Neuron (in vitro differentiated cells): Measurements from ENCODE around the gene NOC3L.
A peak's percentile ranks its signal among the peaks of the same experiment; 100 is the strongest.

Experiments
- H2AFZ ChIP-seq: one replicate; pipeline ENCODE4 v1.6.1; 2013; ENCODE audit warnings: low read depth, mild to moderate bottlenecking, inconsistent platforms, low read length, moderate library complexity
- H3K27me3 ChIP-seq: one replicate; pipeline ENCODE4 v1.6.1; 2013; ENCODE audit warnings: low read length; ENCODE audit not compliant: insufficient read depth
- H3K36me3 ChIP-seq: one replicate; pipeline ENCODE4 v1.6.1; 2013; ENCODE audit warnings: low read length; ENCODE audit not compliant: insufficient read depth
- H3K4me1 ChIP-seq: one replicate; pipeline ENCODE4 v1.6.1; 2013; ENCODE audit warnings: low read length; ENCODE audit not compliant: insufficient read depth
- H3K4me3 ChIP-seq: 2 replicates; pipeline ENCODE4 v1.5.1; 2013; ENCODE audit warnings: mild to moderate bottlenecking, low read length, moderate library complexity
- H3K9me3 ChIP-seq: one replicate; pipeline ENCODE4 v1.6.1; 2013; ENCODE audit warnings: low read length

The NOC3L gene

GRCh38 chr10:94310369-94310768 lies 52.4 kb downstream of the NOC3L start:
- Histone ChIP-seq H3K4me1 (no peaks in the 10 kb centered on the region), H2AFZ (no peak overlapping the region), H3K4me3 (no peak overlapping the region), H3K9me3 (no peaks in the 10 kb centered on the region), H3K36me3 (peaks cover 2% of the 10 kb centered on the region), H3K27me3 (no peaks in the 10 kb centered on the region)

- Histone ChIP-seq H3K27me3 (no peaks in the 10 kb centered on the region), H2AFZ (no peak overlapping the region), H3K4me3 (no peak overlapping the region), H3K4me1 (no peaks in the 10 kb centered on the region), H3K36me3 (peaks cover 2% of the 10 kb centered on the region), H3K9me3 (no peaks in the 10 kb centered on the region)
Measured at GRCh38 chr10:94308866-94309265, 53.9 kb downstream of the NOC3L start.

DNA sequence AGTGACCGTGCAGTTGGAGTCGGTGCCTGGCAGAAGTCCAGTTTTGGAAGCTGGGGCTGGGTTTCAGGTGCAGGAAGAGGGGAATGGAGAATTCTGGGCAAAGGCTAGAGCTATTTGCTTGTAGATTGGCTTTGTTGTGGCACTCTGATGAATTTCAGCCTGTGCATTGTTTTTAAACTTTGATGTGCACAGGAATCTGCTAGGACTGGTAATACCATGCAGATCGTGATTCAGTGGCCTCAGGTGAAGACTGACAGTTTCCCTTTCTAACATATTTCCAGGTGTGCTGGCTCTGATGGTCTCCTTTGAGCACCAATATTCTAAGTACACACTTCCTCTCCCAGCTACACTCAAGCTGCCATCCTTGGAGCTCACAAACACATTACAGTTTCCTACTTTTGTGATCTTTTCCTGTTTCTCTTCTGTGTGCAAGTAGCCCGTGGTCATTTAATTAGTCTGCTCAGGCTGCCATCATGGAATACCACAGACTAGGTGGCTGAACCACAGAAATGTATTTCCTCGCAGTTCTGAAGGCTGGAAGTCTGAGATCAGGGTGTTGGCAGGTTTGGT lies 55.6 kb downstream of the NOC3L start:
- no peak overlapping the region for H3K4me3 ChIP-seq
- no peaks in the 10 kb centered on the region for H3K36me3 ChIP-seq
- no peaks in the 10 kb centered on the region for H3K4me1 ChIP-seq
- H2AFZ ChIP-seq, result no peak overlapping the region
- H3K27me3 ChIP-seq, result no peaks in the 10 kb centered on the region
- no peaks in the 10 kb centered on the region for H3K9me3 ChIP-seq

- no peaks in the 10 kb centered on the region for H3K9me3 ChIP-seq
- no peaks in the 10 kb centered on the region for H3K36me3 ChIP-seq
- H3K4me1 ChIP-seq, result no peaks in the 10 kb centered on the region
- no peak overlapping the region for H2AFZ ChIP-seq
- no peaks in the 10 kb centered on the region for H3K27me3 ChIP-seq
- no peak overlapping the region for H3K4me3 ChIP-seq
Measured at GRCh38 chr10:94303929-94304328, 58.8 kb downstream of the NOC3L start.

DNA sequence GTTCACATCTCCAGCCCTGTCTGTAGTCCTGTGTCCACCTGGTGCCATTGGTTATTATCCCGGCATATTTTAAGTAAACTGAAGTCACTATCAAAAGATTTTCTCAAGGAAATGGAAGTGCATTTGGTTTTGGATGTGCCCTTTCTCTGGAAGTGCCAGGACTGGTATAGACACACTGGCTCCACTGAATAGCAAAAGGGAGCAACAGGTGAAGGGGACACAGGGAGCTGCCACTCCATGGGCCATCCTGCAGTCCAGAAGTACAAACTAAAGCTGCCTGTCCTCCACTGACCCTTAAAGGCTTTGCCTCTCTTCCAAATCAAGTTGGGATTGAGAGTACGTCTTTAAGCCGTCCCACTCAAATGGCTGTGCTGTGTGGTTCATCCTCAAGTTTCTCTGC lies 62.7 kb downstream of the NOC3L start:
- Histone ChIP-seq H2AFZ (no peak overlapping the region), H3K36me3 (no peaks in the 10 kb centered on the region), H3K9me3 (no peaks in the 10 kb centered on the region), H3K4me1 (no peaks in the 10 kb centered on the region), H3K4me3 (no peak overlapping the region), H3K27me3 (no peaks in the 10 kb centered on the region)

DNA sequence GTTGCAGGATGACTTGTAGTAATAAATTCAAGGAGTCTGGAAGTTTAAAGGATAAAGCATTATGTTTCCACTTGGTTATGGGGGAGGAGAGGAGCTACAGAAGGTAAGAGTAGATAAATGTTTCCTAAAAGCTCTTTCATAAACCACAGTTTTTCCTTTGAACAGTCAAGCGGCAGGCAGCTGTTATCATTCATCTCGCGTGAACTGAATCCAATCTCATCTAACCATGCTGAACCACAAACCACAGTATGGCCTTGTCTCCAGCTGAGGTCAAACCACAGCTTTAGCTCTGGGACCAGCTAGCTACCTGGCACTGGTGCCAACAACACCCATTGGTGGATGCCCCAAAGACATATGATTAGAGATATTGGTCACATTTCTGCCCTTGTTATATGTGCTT lies 63.3 kb downstream of the NOC3L start:
- Histone ChIP-seq H3K9me3 (no peaks in the 10 kb centered on the region), H3K27me3 (no peaks in the 10 kb centered on the region), H3K4me3 (no peak overlapping the region), H3K36me3 (no peaks in the 10 kb centered on the region), H3K4me1 (no peaks in the 10 kb centered on the region), H2AFZ (no peak overlapping the region)

- H2AFZ ChIP-seq, result no peak overlapping the region
- no peaks in the 10 kb centered on the region for H3K36me3 ChIP-seq
Measured at GRCh38 chr10:94294168-94294567, 68.6 kb downstream of the NOC3L start.

GRCh38 chr10:94293354-94293753 lies 69.4 kb downstream of the NOC3L start:
- Histone ChIP-seq H3K4me3 (no peak overlapping the region), H3K9me3 (no peaks in the 10 kb centered on the region), H3K4me1 (peaks cover 7% of the 10 kb centered on the region), H2AFZ (no peak overlapping the region), H3K27me3 (no peaks in the 10 kb centered on the region), H3K36me3 (no peaks in the 10 kb centered on the region)

More at GRCh38 chr10:94294168-94294567, 68.6 kb downstream of the NOC3L start:
- no peaks in the 10 kb centered on the region for H3K4me1 ChIP-seq
- no peak overlapping the region for H3K4me3 ChIP-seq
- H3K27me3 ChIP-seq, result no peaks in the 10 kb centered on the region
- H3K9me3 ChIP-seq, result no peaks in the 10 kb centered on the region

GRCh38 chr10:94292434-94293090 lies 70.2 kb downstream of the NOC3L start:
- H3K4me1 ChIP-seq, result peaks cover 14% of the 10 kb centered on the region
- no peaks in the 10 kb centered on the region for H3K9me3 ChIP-seq
- H3K4me3 ChIP-seq, result no peak overlapping the region
- H3K27me3 ChIP-seq, result no peaks in the 10 kb centered on the region
- no peak overlapping the region for H2AFZ ChIP-seq
- H3K36me3 ChIP-seq, result no peaks in the 10 kb centered on the region

DNA sequence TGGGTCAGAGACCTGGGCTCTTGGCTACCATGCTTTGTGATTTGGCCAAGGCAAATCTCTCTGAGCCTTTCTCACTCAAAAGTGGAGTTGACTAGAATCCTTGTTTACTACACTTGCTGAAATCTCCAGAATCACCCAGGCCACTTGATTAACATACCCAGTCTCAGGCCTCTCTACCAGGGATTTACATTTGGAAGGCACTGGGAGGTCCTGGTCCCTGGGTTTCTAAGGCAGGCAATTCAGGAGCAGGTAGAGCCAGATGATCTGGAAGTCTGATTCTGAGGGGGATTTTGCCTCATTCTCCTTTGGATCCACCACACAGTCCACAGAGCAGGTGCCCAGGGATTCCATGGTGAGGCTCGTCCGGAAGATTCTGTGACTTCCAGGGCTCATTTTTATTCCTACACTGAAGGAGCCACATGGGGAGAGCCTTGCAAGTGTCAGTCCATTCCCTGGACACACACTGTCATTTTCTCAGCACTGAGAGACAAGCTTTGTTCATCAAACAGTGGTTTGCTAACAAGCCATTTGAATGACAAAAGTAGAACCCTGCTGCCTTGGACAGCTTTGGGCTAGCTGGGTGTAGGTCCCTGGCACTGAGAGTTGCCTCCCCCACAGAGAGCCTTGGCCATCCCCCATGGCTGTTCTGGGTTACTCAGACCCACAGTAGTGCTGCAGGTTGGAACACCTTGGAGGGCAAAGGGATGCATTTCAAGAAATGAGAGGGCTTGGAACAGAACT lies 74.2 kb downstream of the NOC3L start:
- peak overlapping the region; percentile 44 for H2AFZ ChIP-seq
- no peak overlapping the region for H3K4me3 ChIP-seq
- H3K36me3 ChIP-seq, result no peaks in the 10 kb centered on the region
- H3K27me3 ChIP-seq, result no peaks in the 10 kb centered on the region
- H3K9me3 ChIP-seq, result no peaks in the 10 kb centered on the region
- H3K4me1 ChIP-seq, result peaks cover 14% of the 10 kb centered on the region

DNA sequence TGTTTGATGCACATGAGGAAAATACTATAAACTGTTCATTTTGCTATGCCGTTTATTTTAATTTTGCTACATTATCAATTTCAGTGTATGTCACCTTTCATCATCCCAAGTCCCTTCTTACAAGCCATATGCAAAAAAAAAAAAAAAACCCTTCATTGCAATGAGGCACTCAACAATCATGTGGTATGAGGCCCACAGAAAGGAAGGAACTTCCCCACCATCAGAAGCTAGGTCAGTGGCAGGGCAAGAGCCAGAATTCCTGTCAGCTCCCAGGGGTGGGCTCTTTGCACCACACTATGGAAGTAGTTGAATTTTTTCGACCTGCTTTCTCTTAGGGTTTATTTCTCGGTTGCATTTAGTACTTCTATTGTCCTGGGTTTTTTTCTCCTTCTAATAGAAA lies 75.4 kb downstream of the NOC3L start:
- H3K4me3 ChIP-seq, result no peak overlapping the region
- no peak overlapping the region for H2AFZ ChIP-seq
- no peaks in the 10 kb centered on the region for H3K9me3 ChIP-seq
- no peaks in the 10 kb centered on the region for H3K36me3 ChIP-seq
- peaks cover 14% of the 10 kb centered on the region for H3K4me1 ChIP-seq
- no peaks in the 10 kb centered on the region for H3K27me3 ChIP-seq

- Histone ChIP-seq H3K9me3 (no peaks in the 10 kb centered on the region), H2AFZ (no peak overlapping the region), H3K4me3 (no peak overlapping the region), H3K36me3 (no peaks in the 10 kb centered on the region), H3K27me3 (no peaks in the 10 kb centered on the region), H3K4me1 (peaks cover 14% of the 10 kb centered on the region)
Measured at GRCh38 chr10:94286901-94287300, 75.8 kb downstream of the NOC3L start.

DNA sequence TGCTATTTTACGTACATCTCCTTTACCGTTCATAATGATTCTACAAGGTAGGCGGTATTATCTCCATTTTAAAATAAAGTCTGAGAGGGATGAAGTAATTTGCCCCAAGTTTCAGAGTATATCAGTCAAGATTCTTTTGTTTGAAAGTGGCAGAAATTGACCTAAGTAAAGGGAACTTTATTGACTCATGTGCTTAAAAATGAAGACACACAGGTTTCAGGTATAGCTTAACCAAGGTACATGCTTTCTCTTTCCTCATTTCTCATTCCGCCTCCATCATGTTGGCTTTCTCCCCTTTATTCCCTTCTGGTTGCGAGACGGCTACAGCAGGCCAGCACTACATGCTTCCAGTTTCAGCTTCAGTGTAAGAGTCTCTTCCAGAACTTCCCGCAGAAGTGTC lies 77.5 kb downstream of the NOC3L start:
- H3K9me3 ChIP-seq, result no peaks in the 10 kb centered on the region

More for the DNA sequence above, 77.5 kb downstream of the NOC3L start:
- Histone ChIP-seq H3K4me1 (peaks cover 14% of the 10 kb centered on the region), H2AFZ (no peak overlapping the region), H3K36me3 (no peaks in the 10 kb centered on the region), H3K27me3 (no peaks in the 10 kb centered on the region), H3K4me3 (no peak overlapping the region)
